Inflammatory macrophage treated with lipopolysaccharide for 1 hour (primary cell): ENCODE measurements around the gene NANS.
A peak's percentile ranks its signal among the peaks of the same experiment; 100 is the strongest.
"Not testable (repeated sequence)": the region's sequence is repeated elsewhere in the genome, so short reads cannot be mapped to it uniquely, and the experiment has no call there.

Experiments used
- DNase-seq, 2 donors: peaks; one replicate each; pipeline ENCODE4 v3.0.0-alpha.2; 2020 to 2022

Gene NANS

DNA sequence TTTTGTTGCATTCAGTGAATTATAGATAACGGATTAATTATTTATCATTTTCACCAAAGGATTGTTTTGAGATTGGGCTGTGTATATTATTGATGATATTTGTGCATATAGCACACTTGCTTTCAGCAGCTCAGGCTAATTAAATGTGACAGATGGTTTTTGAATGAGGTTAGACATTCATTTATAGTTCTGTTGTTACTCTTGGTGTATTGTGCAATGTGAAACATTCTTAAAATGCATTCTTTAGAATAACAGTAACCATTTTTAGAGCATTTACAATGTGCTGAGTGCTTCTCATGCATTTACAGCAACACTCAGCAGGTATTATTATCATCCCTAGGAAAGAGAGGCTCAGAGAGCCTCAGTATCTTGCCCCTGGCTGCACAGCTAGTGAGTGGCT lies 23.8 kb downstream of the NANS start:
- no peak for DNase-seq

- DNase-seq = no peak
Observed at GRCh38 chr9:98080780-98081179, 24.2 kb downstream of the NANS start.

GRCh38 chr9:98081477-98082219 lies 25.1 kb downstream of the NANS start:
- DNase-seq = peak; percentile 82 to 94

DNA sequence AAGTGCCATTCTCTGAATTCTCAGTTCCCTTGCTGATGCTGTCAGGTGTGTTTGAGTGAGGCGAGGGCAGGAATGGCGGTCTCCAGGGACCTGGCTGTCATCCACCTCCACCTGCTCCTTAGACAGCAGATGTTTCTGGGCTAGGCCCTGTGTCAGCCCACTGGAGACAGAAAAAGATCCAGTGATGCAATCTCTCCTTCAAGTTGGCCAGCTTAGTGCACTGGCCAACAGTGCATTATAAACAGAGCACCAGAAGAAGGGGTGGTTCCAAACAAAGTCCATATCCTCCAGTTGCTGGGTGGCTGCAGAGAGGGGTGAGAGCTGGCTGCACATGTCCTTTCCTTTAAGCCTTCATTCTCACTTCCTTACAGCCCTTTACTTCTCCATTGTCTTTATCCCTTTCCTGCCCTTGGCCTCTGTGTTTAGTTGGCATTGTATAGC lies 26.5 kb downstream of the NANS start:
- no peak for DNase-seq

- no peak for DNase-seq
Observed at GRCh38 chr9:98083566-98084183, 27.1 kb downstream of the NANS start.

- DNase-seq = no peak
Observed at GRCh38 chr9:98084396-98084795, 27.9 kb downstream of the NANS start.

GRCh38 chr9:98085058-98085457 lies 28.5 kb downstream of the NANS start:
- DNase-seq = no peak

- no peak for DNase-seq
Observed at GRCh38 chr9:98085944-98086343, 29.4 kb downstream of the NANS start.

- no peak for DNase-seq
Observed at GRCh38 chr9:98086461-98086860, 29.9 kb downstream of the NANS start.

DNA sequence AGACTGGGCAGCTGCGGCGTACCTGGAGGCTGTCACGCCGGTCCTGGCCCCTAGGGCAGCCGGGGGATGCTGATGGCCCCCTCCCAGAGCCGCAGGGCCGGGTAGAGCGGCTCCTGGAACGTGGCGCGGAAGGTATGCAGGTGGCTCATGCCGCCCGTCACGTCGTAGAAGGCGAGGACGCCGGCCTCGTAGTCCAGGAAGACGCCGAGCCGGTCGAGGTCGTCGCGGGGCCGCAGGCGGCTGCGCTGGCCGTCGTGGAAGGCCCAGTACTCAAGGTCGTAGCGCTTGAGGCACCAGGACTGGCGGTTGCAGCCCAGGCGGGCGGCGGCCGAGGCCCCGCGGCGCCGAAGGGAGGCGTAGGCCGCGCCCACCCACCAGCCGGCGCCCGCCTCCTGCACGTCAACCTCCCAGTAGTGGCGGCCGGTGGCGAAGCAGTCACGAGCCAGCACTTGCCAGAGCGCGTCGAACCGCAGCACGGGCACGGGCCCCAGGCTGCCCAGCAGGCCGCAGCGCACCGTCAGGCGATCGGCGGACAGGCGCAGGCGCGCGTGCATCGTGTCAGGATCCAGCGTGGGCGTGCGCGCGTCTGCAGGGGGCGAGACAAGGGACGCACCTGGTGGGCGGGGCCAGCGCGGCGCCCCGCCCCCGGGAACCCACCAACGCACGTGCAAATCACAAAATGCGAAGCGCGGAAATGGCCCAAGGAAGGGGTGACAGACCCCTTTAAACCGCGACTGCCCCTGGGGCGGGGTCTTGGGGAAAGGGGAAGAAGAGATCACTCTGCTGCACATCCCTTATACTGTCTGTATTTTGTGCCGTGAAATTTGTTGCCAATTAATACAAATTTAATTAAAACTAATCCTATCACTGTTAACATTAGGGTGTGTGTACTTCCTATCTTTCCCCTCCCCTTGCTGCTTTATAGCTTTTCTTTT lies 31.2 kb downstream of the NANS start:
- DNase-seq = no peak

- not testable (repeated sequence) for DNase-seq
Observed at GRCh38 chr9:98090674-98091073, 34.1 kb downstream of the NANS start.

DNA sequence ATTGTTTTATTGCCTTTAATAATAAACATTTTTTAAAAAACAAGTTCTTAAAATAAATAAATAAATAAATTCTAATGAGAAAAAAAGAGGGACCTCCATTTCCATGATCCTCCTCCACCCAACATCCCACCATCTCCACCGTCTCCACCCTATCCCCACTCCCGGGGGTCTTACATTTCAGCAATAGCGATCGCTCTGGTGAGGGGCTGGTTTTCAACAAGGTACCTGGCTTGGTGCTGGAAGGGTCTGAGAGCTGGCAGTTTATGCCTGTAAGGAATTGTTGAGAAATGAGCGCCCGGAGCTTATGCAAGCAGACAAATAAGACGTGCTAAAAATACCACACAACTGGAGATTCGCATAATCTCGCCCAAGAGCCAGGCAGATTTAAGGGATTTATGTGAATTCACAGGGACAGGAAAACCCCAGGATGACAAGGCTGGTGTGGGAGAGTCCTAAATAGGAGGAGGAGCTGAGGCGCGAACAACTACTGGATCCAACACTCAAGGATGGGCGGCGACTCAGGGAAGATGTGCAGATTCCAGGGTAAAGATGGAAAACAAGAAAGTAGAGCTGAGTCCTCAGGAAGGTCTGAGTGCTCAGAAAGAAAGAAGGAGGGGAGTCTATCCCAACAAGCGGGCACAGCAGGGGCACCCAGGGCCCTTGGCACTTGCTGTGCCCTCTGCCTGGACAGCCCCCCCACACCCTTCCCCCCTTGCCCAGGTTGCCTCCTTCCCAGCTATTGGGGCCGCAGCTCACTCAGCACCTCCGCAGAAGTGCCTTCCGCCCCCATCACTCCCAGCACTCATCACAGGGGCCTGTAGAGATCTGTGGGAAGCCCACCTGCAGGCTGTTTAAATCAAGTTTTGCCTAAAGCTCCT lies 35.4 kb downstream of the NANS start:
- no peak for DNase-seq

DNA sequence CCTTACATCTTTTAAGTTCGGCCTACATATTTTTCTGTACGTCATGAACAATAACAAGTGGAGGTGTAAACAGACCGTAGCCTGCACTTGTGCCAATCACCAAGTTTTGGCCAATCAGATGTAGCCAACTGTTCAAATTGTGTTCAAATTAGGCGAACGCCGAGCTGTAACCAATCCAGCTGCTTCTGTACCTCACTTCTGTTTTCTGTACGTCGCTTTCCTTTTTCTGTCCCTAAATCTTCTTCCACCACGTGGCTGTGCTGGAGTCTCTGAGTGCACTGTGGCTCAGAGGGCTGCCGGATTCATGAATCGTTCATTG lies 36.0 kb downstream of the NANS start:
- DNase-seq = no peak

- no peak for DNase-seq
Observed at GRCh38 chr9:98094316-98094715, 37.8 kb downstream of the NANS start.

DNA sequence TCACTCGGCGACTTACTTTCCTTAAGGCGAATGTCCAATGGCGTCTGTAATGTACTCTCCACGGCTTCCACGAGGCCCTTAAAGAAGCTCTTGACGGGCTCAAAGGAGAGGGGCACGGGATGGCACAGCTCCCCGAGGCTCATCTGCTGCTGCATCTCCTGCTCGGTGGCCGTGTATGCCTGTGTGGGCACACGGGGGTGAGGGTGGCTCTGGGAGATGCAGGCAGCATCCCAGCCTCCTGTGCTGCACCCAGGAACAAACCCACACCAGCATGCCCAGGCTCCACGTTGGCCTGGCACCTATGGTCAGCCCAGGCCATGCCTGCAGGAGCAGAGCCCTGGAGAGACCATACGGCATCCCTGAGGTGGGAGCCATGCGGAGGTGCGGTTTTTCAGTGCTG lies 38.3 kb downstream of the NANS start:
- no peak for DNase-seq

- no peak for DNase-seq
Observed at GRCh38 chr9:98095401-98095800, 38.9 kb downstream of the NANS start.

DNA sequence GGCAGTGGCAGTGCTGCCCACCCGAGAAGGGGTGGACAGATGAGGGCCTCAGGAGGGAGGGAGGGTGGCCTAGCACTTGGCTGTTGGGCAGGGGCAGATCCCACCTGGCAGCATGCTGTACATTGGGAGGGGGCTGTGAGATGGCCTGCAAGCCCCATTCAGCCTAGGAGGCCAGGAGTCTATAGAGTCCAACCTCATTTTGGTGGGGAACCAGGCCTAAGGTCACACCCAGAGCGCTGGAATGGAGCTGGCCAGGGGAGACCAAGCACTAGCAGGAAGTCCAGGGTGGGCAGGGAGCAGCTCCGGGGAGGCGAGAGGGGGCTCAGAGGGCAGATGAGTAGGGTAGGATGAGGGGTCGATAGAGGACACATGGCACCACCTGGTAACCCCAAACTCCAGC lies 39.6 kb downstream of the NANS start:
- DNase-seq = no peak

DNA sequence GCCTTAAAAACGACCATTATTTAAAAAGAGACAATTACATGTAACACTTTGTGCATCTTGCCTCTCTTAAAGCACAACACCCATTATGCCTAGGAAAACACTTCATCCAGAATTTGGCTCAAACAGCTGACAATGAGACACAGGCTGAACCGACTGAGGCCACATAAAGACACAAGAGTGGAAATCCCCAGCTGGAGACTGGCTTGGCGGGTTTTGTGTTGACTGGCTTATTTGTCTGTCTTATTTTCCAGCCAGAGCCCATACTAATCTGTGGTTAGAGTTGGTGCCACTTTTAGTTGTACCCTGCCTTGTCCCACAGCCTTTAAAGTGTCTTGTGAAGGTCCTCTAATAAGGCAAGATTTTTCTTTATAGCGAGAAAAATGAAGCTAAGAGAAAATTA lies 41.3 kb downstream of the NANS start:
- DNase-seq = peak in 1 of 2 donors; percentile 33

DNA sequence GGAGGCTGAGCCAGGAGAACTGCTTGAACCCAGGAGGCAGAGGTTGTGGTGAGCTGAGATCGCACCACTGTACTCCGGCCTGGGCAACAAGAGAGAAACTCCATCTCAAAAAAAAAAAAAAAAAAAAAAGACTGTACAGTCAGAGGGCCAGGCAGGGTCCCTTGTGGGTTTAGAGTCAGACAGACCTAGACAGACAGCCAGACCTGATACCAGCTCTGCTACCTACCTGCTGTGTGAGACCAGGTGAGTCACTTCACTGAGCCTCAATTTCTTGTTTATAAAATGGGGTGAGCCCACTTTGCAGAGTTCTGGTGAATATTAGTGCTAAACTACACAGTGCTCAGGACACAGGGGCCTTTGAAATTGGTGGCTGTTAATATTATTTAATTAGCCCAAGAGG lies 42.8 kb downstream of the NANS start:
- no peak for DNase-seq

- DNase-seq = no peak
Observed at GRCh38 chr9:98099898-98100297, 43.4 kb downstream of the NANS start.

GRCh38 chr9:98100456-98100855 lies 43.9 kb downstream of the NANS start:
- no peak for DNase-seq

GRCh38 chr9:98101416-98101815 lies 44.9 kb downstream of the NANS start:
- no peak for DNase-seq

DNA sequence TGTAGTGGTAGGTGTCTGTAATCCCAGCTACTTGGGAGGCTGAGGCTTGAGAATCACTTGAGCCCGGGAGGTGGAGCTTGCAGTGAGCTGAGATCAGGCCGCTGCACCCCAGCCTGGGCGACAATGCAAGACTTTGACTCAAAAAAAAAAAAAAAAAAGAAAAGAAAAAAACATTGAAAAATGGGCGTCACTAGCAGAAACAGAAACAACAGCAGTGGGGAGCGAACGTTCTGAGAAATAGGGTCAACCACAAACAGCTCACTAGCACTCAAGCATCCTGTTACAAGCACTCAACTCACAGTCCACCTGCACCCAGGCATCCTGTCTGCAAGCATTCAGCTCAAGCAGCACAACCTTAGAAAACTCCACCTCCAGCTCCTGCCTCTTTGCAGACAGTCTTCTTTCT lies 45.3 kb downstream of the NANS start:
- no peak for DNase-seq
